Measurements from ENCODE around the gene NEK5. TPM values are rescaled to one million over a fixed set of nuclear protein-coding genes. Genes with fewer than 3 reads are reported as not detected.
"Not testable (repeated sequence)": the region's sequence is repeated elsewhere in the genome, so short reads cannot be mapped to it uniquely, and the experiment has no call there.

The NEK5 gene
- total RNA-seq, 4 donors from 2014 or later = 0.12 to 0.35 (median 0.27) TPM; not detected in 1

DNA sequence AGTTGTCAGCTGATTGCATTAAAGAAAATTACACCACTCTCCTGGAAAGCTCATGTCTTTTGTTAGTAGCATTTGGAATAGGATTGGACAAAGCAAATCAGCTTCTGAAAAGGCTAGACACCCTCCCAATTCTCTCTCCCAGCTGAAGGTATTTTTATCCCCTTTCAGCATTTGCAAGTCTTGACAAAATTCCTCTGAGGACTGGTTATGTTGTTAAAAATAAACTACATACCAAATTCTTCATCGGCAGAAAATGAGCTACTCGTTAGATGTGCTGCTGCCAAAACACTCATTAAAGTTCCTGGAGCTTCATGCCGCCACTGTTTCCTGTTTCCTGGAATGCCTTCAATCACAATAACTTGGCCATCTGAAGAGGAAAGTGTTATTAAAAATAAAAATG, 67.3 kb downstream of the NEK5 start:
- Histone ChIP-seq H3K9me3 (peaks cover 0 to 14% (median 0%) of the 10 kb centered on the region in 3 donors), H3K4me1 (peaks cover 0 to 13% (median 5%) of the 10 kb centered on the region in 3 donors), H3K4me3 (no peak overlapping the region), H3K27me3 (no peaks in the 10 kb centered on the region), H3K36me3 (no peaks in the 10 kb centered on the region), H3K27ac (peak overlapping the region in 1 of 4 donors; percentile 27)
- no peak for ATAC-seq
- 16 to 29% methylated on average over 3 of the region's 3 CpGs for WGBS, 2 donors (ENCODE audit: low coverage in 1 of 2)
- TF ChIP-seq EP300 (IDR thresholded peaks at IDR 0.05) = no peak
- TF ChIP-seq POLR2AphosphoS5 (IDR thresholded peaks at IDR 0.05) = peak; percentile 12

DNA sequence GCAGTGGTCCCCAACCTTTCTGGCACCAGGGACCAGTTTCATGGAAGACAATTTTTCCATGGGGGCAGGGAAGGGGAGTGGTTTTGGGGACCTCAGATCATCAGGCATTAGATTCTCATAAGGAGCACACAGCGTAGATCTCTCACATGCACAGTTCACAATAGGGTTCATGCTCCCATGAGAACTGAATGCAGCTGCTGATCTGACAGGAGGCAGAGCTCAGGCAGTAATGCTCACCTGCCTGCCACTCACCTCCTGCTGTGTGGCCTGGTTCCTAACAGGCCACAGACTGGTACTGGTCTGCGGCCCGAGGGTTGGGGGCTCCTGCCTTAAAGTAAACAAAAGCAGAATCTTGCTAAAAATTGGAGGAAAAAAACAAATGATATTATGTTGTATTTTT, 67.8 kb downstream of the NEK5 start:
- 83 to 100% methylated on average over 1 to 2 of the region's 3 CpGs for WGBS, 2 donors (ENCODE audit: low coverage in 1 of 2)
- H3K27ac ChIP-seq = not testable (repeated sequence)

DNA sequence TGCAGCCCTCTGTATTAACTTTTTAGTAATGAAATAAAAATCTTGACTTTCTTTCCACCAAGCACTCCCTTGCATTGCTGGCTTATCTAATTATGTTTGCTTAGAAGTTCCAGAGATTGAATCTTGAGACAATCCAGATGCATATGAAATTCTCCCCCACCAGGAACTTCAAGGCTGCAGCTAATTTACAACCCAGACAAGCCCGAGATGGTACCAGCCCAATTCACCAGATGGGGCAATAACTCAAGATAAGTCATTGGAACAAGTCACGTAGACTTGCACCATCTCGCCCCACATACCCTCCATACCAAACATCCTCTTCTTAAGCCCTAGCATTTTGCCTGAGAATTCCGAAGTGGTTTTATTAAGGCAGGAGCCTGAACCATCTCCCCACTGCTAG, 75.4 kb downstream of the NEK5 start:
- H3K4me3 ChIP-seq = no peak overlapping the region
- no peak for ATAC-seq
- H3K27ac ChIP-seq = no peak overlapping the region
- no peak for TF ChIP-seq POLR2A (IDR thresholded peaks at IDR 0.05)
- no peak for TF ChIP-seq POLR2AphosphoS5 (IDR thresholded peaks at IDR 0.05)
- TF ChIP-seq, protein P1, sequence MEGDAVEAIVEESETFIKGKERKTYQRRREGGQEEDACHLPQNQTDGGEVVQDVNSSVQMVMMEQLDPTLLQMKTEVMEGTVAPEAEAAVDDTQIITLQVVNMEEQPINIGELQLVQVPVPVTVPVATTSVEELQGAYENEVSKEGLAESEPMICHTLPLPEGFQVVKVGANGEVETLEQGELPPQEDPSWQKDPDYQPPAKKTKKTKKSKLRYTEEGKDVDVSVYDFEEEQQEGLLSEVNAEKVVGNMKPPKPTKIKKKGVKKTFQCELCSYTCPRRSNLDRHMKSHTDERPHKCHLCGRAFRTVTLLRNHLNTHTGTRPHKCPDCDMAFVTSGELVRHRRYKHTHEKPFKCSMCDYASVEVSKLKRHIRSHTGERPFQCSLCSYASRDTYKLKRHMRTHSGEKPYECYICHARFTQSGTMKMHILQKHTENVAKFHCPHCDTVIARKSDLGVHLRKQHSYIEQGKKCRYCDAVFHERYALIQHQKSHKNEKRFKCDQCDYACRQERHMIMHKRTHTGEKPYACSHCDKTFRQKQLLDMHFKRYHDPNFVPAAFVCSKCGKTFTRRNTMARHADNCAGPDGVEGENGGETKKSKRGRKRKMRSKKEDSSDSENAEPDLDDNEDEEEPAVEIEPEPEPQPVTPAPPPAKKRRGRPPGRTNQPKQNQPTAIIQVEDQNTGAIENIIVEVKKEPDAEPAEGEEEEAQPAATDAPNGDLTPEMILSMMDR (IDR thresholded peaks at IDR 0.05) = no peak
- TF ChIP-seq EP300 (IDR thresholded peaks at IDR 0.05) = no peak
- H3K27me3 ChIP-seq = no peaks in the 10 kb centered on the region
- WGBS, 2 donors (ENCODE audit: low coverage in 1 of 2) = 73% methylated on average over 4 of the region's 4 CpGs; no CpG with 5 or more reads in 1 of the 2 donors
- no peaks in the 10 kb centered on the region for H3K4me1 ChIP-seq
- no peaks in the 10 kb centered on the region for H3K36me3 ChIP-seq
- H3K9me3 ChIP-seq = peaks cover 0 to 2% (median 0%) of the 10 kb centered on the region in 3 donors

More for the DNA sequence above, 67.8 kb downstream of the NEK5 start:
- H3K36me3 ChIP-seq, H3K9me3 ChIP-seq, H3K27me3 ChIP-seq, H3K4me3 ChIP-seq, ATAC-seq: not testable (repeated sequence)
- H3K4me1 ChIP-seq = peaks cover 0 to 13% (median 5%) of the 10 kb centered on the region in 3 donors

DNA sequence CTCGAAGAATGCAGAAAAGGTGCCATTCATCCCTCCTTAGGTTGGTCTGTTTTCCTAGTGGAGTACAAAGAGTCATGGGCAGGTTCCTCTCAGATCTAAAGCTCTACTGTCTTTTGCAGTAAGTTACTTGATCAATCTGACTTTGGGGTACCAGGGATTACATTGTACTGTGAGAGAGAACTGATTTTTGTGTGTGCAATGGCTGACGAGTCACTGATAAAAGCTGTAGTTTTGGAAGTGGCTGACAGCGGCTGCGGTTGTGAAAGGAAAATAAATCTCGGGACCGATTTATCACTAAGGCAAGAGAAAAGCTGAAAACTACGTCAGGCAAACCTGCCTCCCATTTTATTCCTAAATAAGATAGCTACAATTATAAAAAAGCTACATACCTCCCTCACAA, 77.5 kb downstream of the NEK5 start:
- Histone ChIP-seq H3K27ac (no peak overlapping the region), H3K9me3 (peaks cover 0 to 7% (median 0%) of the 10 kb centered on the region in 3 donors), H3K27me3 (no peaks in the 10 kb centered on the region), H3K4me1 (no peaks in the 10 kb centered on the region), H3K4me3 (no peak overlapping the region), H3K36me3 (no peaks in the 10 kb centered on the region)
- no peak for ATAC-seq
- no peak for TF ChIP-seq POLR2A (IDR thresholded peaks at IDR 0.05)
- TF ChIP-seq, protein P1 (IDR thresholded peaks at IDR 0.05) = no peak
- WGBS, 2 donors (ENCODE audit: low coverage in 1 of 2) = 60 to 79% methylated on average over 6 to 7 of the region's 7 CpGs

DNA sequence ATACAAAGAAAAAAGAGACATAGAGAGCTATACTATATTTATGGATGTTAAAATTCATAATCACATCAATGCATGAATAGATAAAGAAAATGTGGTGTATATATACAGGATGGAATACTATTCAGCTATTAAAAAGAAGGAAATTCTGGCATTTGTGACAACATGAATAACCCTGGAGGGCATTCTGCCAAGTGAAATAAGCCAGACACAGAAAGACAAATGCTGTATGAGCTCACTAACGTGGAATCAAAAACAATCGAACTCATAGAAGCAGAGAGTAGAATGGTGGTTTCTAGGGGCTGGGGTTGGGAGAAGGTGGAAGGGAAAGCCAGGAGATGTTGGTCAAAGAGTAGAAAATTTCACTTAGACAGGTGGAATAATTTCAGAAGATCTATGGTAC, 80.4 kb downstream of the NEK5 start:
- ATAC-seq = no peak
- 36 to 39% methylated on average over 2 of the region's 2 CpGs for WGBS, 2 donors (ENCODE audit: low coverage in 1 of 2)

DNA sequence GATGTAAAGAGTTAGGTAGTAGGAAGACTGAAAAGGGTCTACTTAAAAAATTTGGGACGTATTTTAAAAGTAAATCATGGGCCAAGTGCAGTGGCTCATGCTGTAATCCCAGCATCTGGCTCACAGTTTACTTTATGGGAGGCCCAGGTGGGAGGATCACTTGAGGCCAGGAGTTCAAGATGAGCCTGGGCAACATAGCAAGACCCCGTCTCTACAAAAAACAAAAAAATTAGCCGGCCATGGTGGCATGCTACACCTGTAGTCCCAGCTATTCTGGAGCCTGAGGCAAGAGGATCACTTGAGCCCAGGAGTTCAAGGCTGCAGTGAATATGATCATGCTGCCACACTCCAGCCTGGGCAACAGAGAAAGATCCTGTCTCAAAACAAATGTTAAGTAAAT, 81.4 kb downstream of the NEK5 start:
- Histone ChIP-seq H3K27ac (no peak overlapping the region), H3K9me3 (peaks cover 0 to 7% (median 0%) of the 10 kb centered on the region in 3 donors), H3K4me3 (no peak overlapping the region), H3K27me3 (no peaks in the 10 kb centered on the region), H3K4me1 (no peaks in the 10 kb centered on the region), H3K36me3 (no peaks in the 10 kb centered on the region)
- WGBS, 2 donors (ENCODE audit: low coverage in 1 of 2) = 67 to 85% methylated on average over 1 to 2 of the region's 3 CpGs
- no peak for ATAC-seq
- TF ChIP-seq, protein P1 (IDR thresholded peaks at IDR 0.05) = no peak
- TF ChIP-seq EP300 (IDR thresholded peaks at IDR 0.05) (no peak), POLR2A (IDR thresholded peaks at IDR 0.05) (no peak), POLR2AphosphoS5 (IDR thresholded peaks at IDR 0.05) (no peak)

More for the DNA sequence above, 80.4 kb downstream of the NEK5 start:
- Histone ChIP-seq H3K27me3 (no peaks in the 10 kb centered on the region), H3K9me3 (peaks cover 0 to 7% (median 0%) of the 10 kb centered on the region in 3 donors), H3K36me3 (no peaks in the 10 kb centered on the region), H3K4me1 (no peaks in the 10 kb centered on the region), H3K27ac (no peak overlapping the region), H3K4me3 (no peak overlapping the region)
- TF ChIP-seq POLR2A (IDR thresholded peaks at IDR 0.05) (no peak), EP300 (IDR thresholded peaks at IDR 0.05) (no peak), POLR2AphosphoS5 (IDR thresholded peaks at IDR 0.05) (no peak)
- TF ChIP-seq, protein P1 (IDR thresholded peaks at IDR 0.05) = no peak
